GM23338 (cell line): ENCODE results near the gene SUSD4. TPM values are rescaled to one million over a fixed set of nuclear protein-coding genes. Genes with fewer than 3 reads are reported as not detected.

Experiments used
- ATAC-seq: fragments of 200-7000 bp; cut with Tn5 transposase; 3 replicates; pipeline ENCODE4 v1.9.1; 2020
- DNase-seq: peaks from one replicate; pipeline ENCODE4 v3.0.0-alpha.2; 2015; ENCODE audit warnings: low spot score
- H2AFZ ChIP-seq: fragments of 200-600 bp; sonication (generic); 2 replicates; pipeline ENCODE4 v1.8.0; 2016; ENCODE audit warnings: antibody characterized with exemption, mild to moderate bottlenecking, moderate library complexity
- H3F3A ChIP-seq: fragments of 200-600 bp; sonication (generic); replicated peaks from 2 replicates; pipeline ENCODE4 v1.8.0; 2017; ENCODE audit warnings: antibody characterized with exemption, mixed run types, low read depth
- H3K27ac ChIP-seq: fragments of 200-600 bp; sonication (generic); 2 replicates; pipeline ENCODE4 v1.6.1; 2016; ENCODE audit warnings: low read depth
- H3K27me3 ChIP-seq: fragments of 200-600 bp; sonication (generic); 2 replicates; pipeline ENCODE4 v1.8.0; 2016; ENCODE audit warnings: mild to moderate bottlenecking, mixed run types, moderate library complexity; ENCODE audit not compliant: insufficient read depth
- H3K36me3 ChIP-seq: fragments of 200-600 bp; sonication (generic); 2 replicates; pipeline ENCODE4 v1.8.0; 2016; ENCODE audit warnings: mild to moderate bottlenecking; ENCODE audit not compliant: insufficient read depth
- H3K4me1 ChIP-seq: fragments of 200-600 bp; sonication (generic); 2 replicates; pipeline ENCODE4 v1.8.0; 2016; ENCODE audit warnings: mild to moderate bottlenecking, moderate library complexity; ENCODE audit not compliant: insufficient read depth
- H3K4me2 ChIP-seq: fragments of 200-600 bp; sonication (generic); 2 replicates; pipeline ENCODE4 v1.7.1; 2017; ENCODE audit warnings: mixed run types
- H3K4me3 ChIP-seq: fragments of 200-600 bp; sonication (generic); 2 replicates; pipeline ENCODE4 v1.6.1; 2016; ENCODE audit warnings: mixed run types
- H3K79me2 ChIP-seq: fragments of 200-600 bp; sonication (generic); replicated peaks from 2 replicates; pipeline ENCODE4 v1.8.0; 2017; ENCODE audit warnings: mild to moderate bottlenecking; ENCODE audit not compliant: insufficient read depth
- H3K9me2 ChIP-seq: fragments of 200-600 bp; sonication (generic); 2 replicates; pipeline ENCODE4 v1.8.0; 2017; ENCODE audit not compliant: insufficient read depth
- H4K20me1 ChIP-seq: fragments of 200-600 bp; sonication (generic); replicated peaks from 2 replicates; pipeline ENCODE4 v1.8.0; 2017; ENCODE audit warnings: mild to moderate bottlenecking; ENCODE audit not compliant: insufficient read depth
- H3K27ac Mint-ChIP-seq: 2 replicates; pipeline ENCODE4 v1.8.0; 2020; ENCODE audit warnings: inconsistent platforms, mild to moderate bottlenecking, moderate library complexity, mixed read lengths
- H3K27me3 Mint-ChIP-seq: 3 replicates; pipeline ENCODE4 v1.8.0; 2022; ENCODE audit warnings: low read depth, mild to moderate bottlenecking, moderate library complexity, mixed read lengths, inconsistent platforms; ENCODE audit not compliant: insufficient read depth, poor library complexity
- H3K36me3 Mint-ChIP-seq: 3 replicates; pipeline ENCODE4 v1.8.0; 2021; ENCODE audit warnings: low read depth, mild to moderate bottlenecking, inconsistent platforms, moderate library complexity, mixed read lengths
- H3K4me1 Mint-ChIP-seq: 3 replicates; pipeline ENCODE4 v1.8.0; 2020; ENCODE audit warnings: mild to moderate bottlenecking, inconsistent platforms, mixed read lengths
- H3K4me3 Mint-ChIP-seq: 3 replicates; pipeline ENCODE4 v1.8.0; 2021; ENCODE audit warnings: moderate library complexity, mild to moderate bottlenecking, inconsistent platforms, mixed read lengths
- H3K9me3 Mint-ChIP-seq: 3 replicates; pipeline ENCODE4 v1.8.0; 2020; ENCODE audit warnings: moderate library complexity, mild to moderate bottlenecking, inconsistent platforms, mixed read lengths
- CREB1 ChIP-seq: fragments of 250-450 bp; sonication (Bioruptor Pico); IDR thresholded peaks from 2 replicates; pipeline ENCODE4 v1.5.0; 2020; ENCODE audit warnings: low read depth, mild to moderate bottlenecking, moderate library complexity
- CTCF ChIP-seq, 2 experiments: fragments of 200-600 bp in 1 of 2; sonication (generic) in 1 of 2; conservative IDR thresholded peaks; 2 replicates each; pipeline versions ENCODE4 v1.5.1 to v1.6.1; 2016 to 2017; ENCODE audit warnings: antibody characterized with exemption in 2 of 2, low read depth in 2 of 2, mild to moderate bottlenecking in 2 of 2, moderate library complexity in 1 of 2
- POLR2AphosphoS5 ChIP-seq: IDR thresholded peaks from 2 replicates; pipeline ENCODE4 v1.6.1; 2016; ENCODE audit warnings: antibody characterized with exemption, low read depth
- REST ChIP-seq: IDR thresholded peaks from one replicate; pipeline ENCODE4 v1.6.1; 2018; ENCODE audit warnings: antibody characterized with exemption; ENCODE audit not compliant: unreplicated experiment
- ZNF462 ChIP-seq: fragments of 250-450 bp; sonication (Bioruptor Pico); IDR thresholded peaks from 2 replicates; pipeline ENCODE4 v1.5.0; 2020; ENCODE audit warnings: mild to moderate bottlenecking, moderate library complexity
- polyA plus RNA-seq: library from polyadenylated mRNA; unstranded; fragments of >200 nt; fragmentation: Nextera tagmentation; extraction: Ambion mirVana; gene quantifications from 2 replicates; pipeline ENCODE4 v1.2.1, GENCODE V29; 2016
- total RNA-seq: library from RNA; depleted of rRNA; stranded (reverse); fragments of >200 nt; shearing (Covaris generic); gene quantifications from 2 replicates; pipeline ENCODE4 v1.2.3, GENCODE V29; 2014

SUSD4 gene
- total and polyA plus RNA-seq, 2 experiments from 2014 or later = 2.3 to 3.6 TPM

GRCh38 chr1:223358826-223359225 is 5.2 kb downstream of the SUSD4 start:
- Mint-ChIP-seq H3K4me3 (no peak overlapping the region), H3K27ac (no peak overlapping the region), H3K9me3 (no peaks in the 10 kb centered on the region), H3K36me3 (no peaks in the 10 kb centered on the region), H3K27me3 (peaks cover 16% of the 10 kb centered on the region), H3K4me1 (peaks cover 13% of the 10 kb centered on the region)
- Histone ChIP-seq H3K4me3 (no peak overlapping the region), H4K20me1 (no peaks in the 10 kb centered on the region; the same call in 1 of the 2 replicates), H3K79me2 (no peaks in the 10 kb centered on the region), H3K27ac (no peak overlapping the region), H3K9me2 (no peaks in the 10 kb centered on the region), H2AFZ (no peak overlapping the region), H3K4me1 (peaks cover 7% of the 10 kb centered on the region; the same call in 1 of the 2 replicates), H3F3A (no peaks in the 10 kb centered on the region), H3K27me3 (peaks cover 21% of the 10 kb centered on the region), H3K4me2 (no peak overlapping the region), H3K36me3 (no peaks in the 10 kb centered on the region)
- ATAC-seq (no peak), DNase-seq (peak; percentile 35)
- TF ChIP-seq CTCF (conservative IDR thresholded peaks at IDR 0.05; ENCODE audit: low read depth in 2 of 2) = peak in 1 of 2 experiments; percentile 40; a peak in 2 of 4 replicates
- TF ChIP-seq POLR2AphosphoS5 = no peak

GRCh38 chr1:223355699-223356098 is 8.3 kb downstream of the SUSD4 start:
- Mint-ChIP-seq H3K36me3 (no peaks in the 10 kb centered on the region), H3K27ac (no peak overlapping the region), H3K4me3 (no peak overlapping the region), H3K27me3 (peaks cover 5% of the 10 kb centered on the region), H3K4me1 (peaks cover 3% of the 10 kb centered on the region; the same call in 1 of the 3 replicates), H3K9me3 (no peaks in the 10 kb centered on the region)
- Histone ChIP-seq H3F3A (no peaks in the 10 kb centered on the region), H3K4me2 (no peak overlapping the region), H3K4me1 (no peaks in the 10 kb centered on the region), H3K27me3 (no peaks in the 10 kb centered on the region), H3K9me2 (no peaks in the 10 kb centered on the region), H3K79me2 (no peaks in the 10 kb centered on the region), H3K36me3 (no peaks in the 10 kb centered on the region), H4K20me1 (no peaks in the 10 kb centered on the region; the same call in 1 of the 2 replicates), H3K4me3 (no peak overlapping the region), H3K27ac (no peak overlapping the region), H2AFZ (no peak overlapping the region)
- TF ChIP-seq CREB1 (CRISPR knock-in tag) (no peak), REST (no peak), ZNF462 (CRISPR knock-in tag) (no peak)
- ATAC-seq (no peak), DNase-seq (no peak)
